HCT116 (cell line): Measurements from ENCODE around the gene MGRN1. TPM values are rescaled to one million over a fixed set of nuclear protein-coding genes. Genes with fewer than 3 reads are reported as not detected.

Experiments
- ATAC-seq: fragments of 200-7000 bp; cut with Tn5 transposase; 2 replicates; pipeline ENCODE4 v1.9.1; 2020; ENCODE audit warnings: mild to moderate bottlenecking, moderate library complexity
- BruUV-seq: library from RNA; stranded (reverse); fragments of 400-500 nt; replicated peaks from 2 replicates; lab custom pipeline; 2021; lab: Mats Ljungman, UMichigan
- CTCF ChIA-PET: fragments of 300-600 bp; sonication (Branson Sonifier 250); formaldehyde crosslinking; loops from one replicate; lab custom pipeline; 2021; ENCODE audit warnings: antibody characterized with exemption; lab: Charles Lee
- POLR2A ChIA-PET: fragments of 300-600, 350-600 bp; sonication (Branson Sonifier 250); formaldehyde crosslinking; loops from one replicate; lab custom pipeline; 2021; ENCODE audit warnings: antibody characterized with exemption; lab: Charles Lee
- RAD21 ChIA-PET, 2 experiments: fragments of 300-600 bp; sonication (Branson Sonifier 250); formaldehyde crosslinking; loops; one replicate each; lab custom pipeline; 2023; ENCODE audit warnings: low total read pairs in 2 of 2; ENCODE audit not compliant: uncharacterized antibody in 2 of 2, unreplicated experiment in 2 of 2, low non-redundant PET in 1 of 2; lab: Charles Lee
- DNase-seq: peaks from one replicate; pipeline ENCODE4 v3.0.0-alpha.2; 2010; ENCODE audit warnings: low read depth, low spot score
- H2AFZ ChIP-seq: fragments of 200-600 bp; shearing (Covaris generic), sonication (generic); 2 replicates; pipeline ENCODE4 v1.6.1; 2017; ENCODE audit warnings: low read depth, mixed run types, mixed read lengths, antibody characterized with exemption, low read length; ENCODE audit not compliant: poor library complexity, severe bottlenecking
- H3K27ac ChIP-seq: 2 replicates; pipeline ENCODE4 v1.5.1; 2012; ENCODE audit warnings: low read depth, low read length
- H3K27me3 ChIP-seq: fragments of 200-600 bp; sonication (generic); 2 replicates; pipeline ENCODE4 v1.6.1; 2016; ENCODE audit warnings: mixed run types, low read length, mixed read lengths; ENCODE audit not compliant: insufficient read depth
- H3K36me3 ChIP-seq, 2 experiments: fragments of 200-500 bp in 1 of 2; fragments of 200-600 bp in 1 of 2; sonication (Bioruptor generic) in 1 of 2; sonication (generic) in 1 of 2; 2 replicates each; pipeline versions ENCODE4 v1.5.1 to v1.6.1; 2014 to 2016; ENCODE audit warnings: low read length in 2 of 2, inconsistent platforms in 1 of 2, mixed read lengths in 1 of 2, mixed run types in 1 of 2; ENCODE audit not compliant: insufficient read depth in 2 of 2, control insufficient read depth in 1 of 2
- H3K4me1 ChIP-seq, 2 experiments: fragments of 200-600 bp in 1 of 2; sonication (generic) in 1 of 2; 2 replicates each; pipeline versions ENCODE4 v1.5.1 to v1.6.1; 2012 to 2017; ENCODE audit warnings: low read length in 2 of 2, inconsistent platforms in 1 of 2, mild to moderate bottlenecking in 1 of 2, mixed read lengths in 1 of 2, mixed run types in 1 of 2, moderate library complexity in 1 of 2; ENCODE audit not compliant: insufficient read depth in 2 of 2, control insufficient read depth in 1 of 2
- H3K4me2 ChIP-seq: fragments of 200-600 bp; sonication (generic); 2 replicates; pipeline ENCODE4 v1.6.1; 2017; ENCODE audit warnings: mixed run types, low read length, mixed read lengths
- H3K4me3 ChIP-seq, 2 experiments: fragments of 200-600 bp in 1 of 2; sonication (generic) in 1 of 2; replicated peaks in 1 of 2; 2 replicates each; pipeline ENCODE4 v1.5.1; 2011 to 2016; ENCODE audit warnings: low read length in 2 of 2, control low read depth in 1 of 2, low read depth in 1 of 2, mild to moderate bottlenecking in 1 of 2, mixed read lengths in 1 of 2, mixed run types in 1 of 2
- H3K79me2 ChIP-seq: fragments of 200-600 bp; sonication (generic); 2 replicates; pipeline ENCODE4 v1.6.1; 2017; ENCODE audit warnings: mild to moderate bottlenecking, mixed run types, low read length, moderate library complexity, mixed read lengths; ENCODE audit not compliant: insufficient read depth
- H3K9ac ChIP-seq: fragments of 200-600 bp; sonication (generic); 2 replicates; pipeline ENCODE4 v1.6.1; 2016; ENCODE audit warnings: low read length, mixed read lengths
- H3K9me2 ChIP-seq: fragments of 200-600 bp; sonication (generic), shearing (Covaris generic); 2 replicates; pipeline ENCODE4 v1.6.1; 2017; ENCODE audit warnings: mixed run types, mild to moderate bottlenecking, moderate library complexity; ENCODE audit not compliant: insufficient read depth
- H3K9me3 ChIP-seq, 2 experiments: fragments of 200-500 bp in 1 of 2; fragments of 200-600 bp in 1 of 2; sonication (Bioruptor generic) in 1 of 2; sonication (generic) in 1 of 2; 2 replicates each; pipeline ENCODE4 v1.6.1; 2014 to 2017; ENCODE audit warnings: low read length in 2 of 2, mixed read lengths in 2 of 2, inconsistent platforms in 1 of 2, low read depth in 1 of 2, mild to moderate bottlenecking in 1 of 2, mixed run types in 1 of 2, moderate library complexity in 1 of 2; ENCODE audit not compliant: control insufficient read depth in 1 of 2, insufficient read depth in 1 of 2
- H4K20me1 ChIP-seq: fragments of 200-600 bp; sonication (generic), shearing (Covaris generic); 2 replicates; pipeline ENCODE4 v1.6.1; 2017; ENCODE audit warnings: mixed run types, mild to moderate bottlenecking, moderate library complexity; ENCODE audit not compliant: insufficient read depth
- EGR1 ChIP-seq: IDR thresholded peaks from 2 replicates; pipeline ENCODE4 v1.6.1; 2012; ENCODE audit warnings: low read depth
- ELF1 ChIP-seq: IDR thresholded peaks from 2 replicates; pipeline ENCODE4 v1.6.1; 2012; ENCODE audit warnings: low read depth, borderline replicate concordance
- EZH2phosphoT487 ChIP-seq: fragments of 200-600 bp; IDR thresholded peaks from 2 replicates; pipeline ENCODE4 v1.6.1; 2018; ENCODE audit warnings: antibody characterized with exemption, borderline replicate concordance
- FOSL1 ChIP-seq: IDR thresholded peaks from 2 replicates; pipeline ENCODE4 v1.6.1; 2012; ENCODE audit warnings: low read depth
- RAD21 ChIP-seq: IDR thresholded peaks from 2 replicates; pipeline ENCODE4 v1.6.1; 2012; ENCODE audit warnings: low read depth, mild to moderate bottlenecking
- SIN3A ChIP-seq: IDR thresholded peaks from 2 replicates; pipeline ENCODE4 v1.6.1; 2012; ENCODE audit warnings: low read depth
- TCF7L2 ChIP-seq: IDR thresholded peaks from 2 replicates; pipeline ENCODE4 v1.7.0; 2011; ENCODE audit warnings: borderline replicate concordance, inconsistent platforms; ENCODE audit not compliant: insufficient read depth, insufficient read length; ENCODE audit errors: extremely low read depth
- ZFX ChIP-seq: fragments of 450-650 bp; IDR thresholded peaks from 2 replicates; pipeline ENCODE4 v1.6.1; 2017
- ZNF274 ChIP-seq: fragments of 200-500 bp; sonication (Bioruptor generic); IDR thresholded peaks from 2 replicates; pipeline ENCODE4 v1.6.1; 2014; ENCODE audit warnings: mild to moderate bottlenecking, low read depth, low read length, inconsistent platforms
- intact Hi-C: fragments of 100-400 bp; cut with micrococcal nuclease; formaldehyde crosslinking; loops from 2 replicates; pipeline ENCODE4 v1.10.0; 2022
- total RNA-seq: library from RNA; stranded (reverse); gene quantifications from one replicate; pipeline ENCODE4 v1.2.1, GENCODE V29; 2021; ENCODE audit not compliant: unreplicated experiment
- TF ChIP-seq, protein P1 (sequence below): IDR thresholded peaks from 2 replicates; pipeline ENCODE4 v1.6.1; 2012; ENCODE audit warnings: low read depth
- TF ChIP-seq, protein P2 (sequence below): IDR thresholded peaks from 2 replicates; pipeline ENCODE4 v1.6.1; 2012

MGRN1 gene
- total RNA-seq, 1 experiment from 2014 or later, result 50.6 TPM

- peak overlapping the region; percentile 83 for H3K27ac ChIP-seq
- no peaks in the 10 kb centered on the region for H3K27me3 ChIP-seq
- CTCF ChIA-PET, result no interaction called here
- H3K36me3 ChIP-seq, result peaks cover 0 to 12% of the 10 kb centered on the region in 2 experiments; a peak in 3 of 4 replicates
- no peak overlapping the region for H2AFZ ChIP-seq
- RAD21 ChIA-PET, result no interaction called here
- DNase-seq, result no peak
- H3K4me2 ChIP-seq, result peak overlapping the region; percentile 96
- H3K9ac ChIP-seq, result peak overlapping the region; percentile 89
- no peaks in the 10 kb centered on the region for H3K9me2 ChIP-seq
- H3K79me2 ChIP-seq, result peaks cover 39% of the 10 kb centered on the region
- TSS peak; percentile 27 for BruUV-seq
- peaks cover 25 to 36% of the 10 kb centered on the region in 2 experiments for H3K4me1 ChIP-seq
- no peaks in the 10 kb centered on the region for H4K20me1 ChIP-seq
- TF ChIP-seq FOSL1 (no peak), TCF7L2 (no peak), ZFX (no peak), EGR1 (no peak), RAD21 (no peak), SIN3A (no peak), EZH2phosphoT487 (no peak), ZNF274 (no peak), ELF1 (no peak)
- TF ChIP-seq, protein P1, sequence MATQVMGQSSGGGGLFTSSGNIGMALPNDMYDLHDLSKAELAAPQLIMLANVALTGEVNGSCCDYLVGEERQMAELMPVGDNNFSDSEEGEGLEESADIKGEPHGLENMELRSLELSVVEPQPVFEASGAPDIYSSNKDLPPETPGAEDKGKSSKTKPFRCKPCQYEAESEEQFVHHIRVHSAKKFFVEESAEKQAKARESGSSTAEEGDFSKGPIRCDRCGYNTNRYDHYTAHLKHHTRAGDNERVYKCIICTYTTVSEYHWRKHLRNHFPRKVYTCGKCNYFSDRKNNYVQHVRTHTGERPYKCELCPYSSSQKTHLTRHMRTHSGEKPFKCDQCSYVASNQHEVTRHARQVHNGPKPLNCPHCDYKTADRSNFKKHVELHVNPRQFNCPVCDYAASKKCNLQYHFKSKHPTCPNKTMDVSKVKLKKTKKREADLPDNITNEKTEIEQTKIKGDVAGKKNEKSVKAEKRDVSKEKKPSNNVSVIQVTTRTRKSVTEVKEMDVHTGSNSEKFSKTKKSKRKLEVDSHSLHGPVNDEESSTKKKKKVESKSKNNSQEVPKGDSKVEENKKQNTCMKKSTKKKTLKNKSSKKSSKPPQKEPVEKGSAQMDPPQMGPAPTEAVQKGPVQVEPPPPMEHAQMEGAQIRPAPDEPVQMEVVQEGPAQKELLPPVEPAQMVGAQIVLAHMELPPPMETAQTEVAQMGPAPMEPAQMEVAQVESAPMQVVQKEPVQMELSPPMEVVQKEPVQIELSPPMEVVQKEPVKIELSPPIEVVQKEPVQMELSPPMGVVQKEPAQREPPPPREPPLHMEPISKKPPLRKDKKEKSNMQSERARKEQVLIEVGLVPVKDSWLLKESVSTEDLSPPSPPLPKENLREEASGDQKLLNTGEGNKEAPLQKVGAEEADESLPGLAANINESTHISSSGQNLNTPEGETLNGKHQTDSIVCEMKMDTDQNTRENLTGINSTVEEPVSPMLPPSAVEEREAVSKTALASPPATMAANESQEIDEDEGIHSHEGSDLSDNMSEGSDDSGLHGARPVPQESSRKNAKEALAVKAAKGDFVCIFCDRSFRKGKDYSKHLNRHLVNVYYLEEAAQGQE, result no peak
- TF ChIP-seq, protein P2, sequence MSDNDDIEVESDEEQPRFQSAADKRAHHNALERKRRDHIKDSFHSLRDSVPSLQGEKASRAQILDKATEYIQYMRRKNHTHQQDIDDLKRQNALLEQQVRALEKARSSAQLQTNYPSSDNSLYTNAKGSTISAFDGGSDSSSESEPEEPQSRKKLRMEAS, result no peak
- no peak for ATAC-seq
- peak overlapping the region; percentile 79 to 80 for H3K4me3 ChIP-seq
- H3K9me3 ChIP-seq, result no peaks in the 10 kb centered on the region
- POLR2A ChIA-PET, result interaction anchor here (0.5 kb wide), 1 partner anchor 397 kb away, joined by 5 read pairs; no protein-coding TSS in a partner anchor
- intact Hi-C loops, result loop anchor here (10.0 kb wide), 1 partner anchor 188 kb away; the partner anchor contains the start of gene DNAJA3
Observed at GRCh38 chr16:4612977-4613635, 11.5 kb upstream of the MGRN1 start.
